ENCODE results near the gene MRPL22.

DNA sequence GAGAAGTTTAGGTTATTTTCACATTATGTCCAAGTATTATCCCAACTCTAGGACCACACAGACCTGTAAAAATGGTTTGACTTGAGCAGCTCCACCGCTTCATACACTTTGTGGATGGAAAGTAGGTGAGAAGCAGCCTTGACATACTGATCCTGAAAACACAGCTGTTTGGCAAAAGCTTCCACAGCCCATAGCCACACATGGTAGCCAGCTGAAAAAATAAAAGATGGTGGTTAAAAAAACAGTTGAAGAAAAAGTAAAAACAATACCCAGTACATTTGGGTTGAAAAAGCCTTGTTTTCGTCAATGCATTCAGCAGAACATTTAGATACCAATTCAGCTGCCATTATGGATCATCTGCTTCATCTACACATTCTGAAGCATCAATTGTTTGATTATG is 39.6 kb upstream of the MRPL22 start:
- TF ChIP-seq REST (IDR thresholded peaks at IDR 0.05; ENCODE audit: insufficient read depth in 1 of 2, low read depth in 2 of 2, low read length in 2 of 2) (no peak), POLR2AphosphoS5 (IDR thresholded peaks at IDR 0.05; ENCODE audit: low read depth, low read length) (no peak), SIN3A (IDR thresholded peaks at IDR 0.05; ENCODE audit: borderline replicate concordance, insufficient read depth, low read length) (no peak)

Data from PFSK-1 (cell line).